Activated naive CD8-positive, alpha-beta T cell treated with anti-CD3 and anti-CD28 coated beads, Interleukin-2, amount 50 U/mL, for 24 hours (primary cell): ENCODE results near the gene MRPS22.
"Not testable (repeated sequence)": the region's sequence is repeated elsewhere in the genome, so short reads cannot be mapped to it uniquely, and the experiment has no call there.

ENCODE experiments used
- ATAC-seq: fragments of 150-1000 bp; cut with Tn5 transposase; one replicate; pipeline ENCODE4 v1.10.0; 2021
- DNase-seq: peaks from one replicate; pipeline ENCODE4 v3.0.0; 2021
- H3K27ac Mint-ChIP-seq: one replicate; pipeline ENCODE4 v1.8.0; 2021; ENCODE audit warnings: mild to moderate bottlenecking, mixed read lengths
- H3K27me3 Mint-ChIP-seq: one replicate; pipeline ENCODE4 v1.8.0; 2021; ENCODE audit warnings: mixed read lengths
- H3K36me3 Mint-ChIP-seq: one replicate; pipeline ENCODE4 v1.8.0; 2021; ENCODE audit warnings: low read depth, mixed read lengths
- H3K4me1 Mint-ChIP-seq: one replicate; pipeline ENCODE4 v1.8.0; 2021; ENCODE audit warnings: mixed read lengths
- H3K4me3 Mint-ChIP-seq: one replicate; pipeline ENCODE4 v1.8.0; 2021; ENCODE audit warnings: mild to moderate bottlenecking, moderate library complexity, mixed read lengths
- H3K9me3 Mint-ChIP-seq: one replicate; pipeline ENCODE4 v1.8.0; 2021; ENCODE audit warnings: mixed read lengths

The MRPS22 gene

GRCh38 chr3:139382291-139382690, 38.5 kb downstream of the MRPS22 start:
- DNase-seq, H3K4me3 Mint-ChIP-seq, ATAC-seq, H3K27me3 Mint-ChIP-seq, H3K9me3 Mint-ChIP-seq: not testable (repeated sequence)
- peaks cover 43% of the 10 kb centered on the region for H3K36me3 Mint-ChIP-seq
- peaks cover 48% of the 10 kb centered on the region for H3K4me1 Mint-ChIP-seq
- H3K27ac Mint-ChIP-seq: peak overlapping the region; percentile 20

DNA sequence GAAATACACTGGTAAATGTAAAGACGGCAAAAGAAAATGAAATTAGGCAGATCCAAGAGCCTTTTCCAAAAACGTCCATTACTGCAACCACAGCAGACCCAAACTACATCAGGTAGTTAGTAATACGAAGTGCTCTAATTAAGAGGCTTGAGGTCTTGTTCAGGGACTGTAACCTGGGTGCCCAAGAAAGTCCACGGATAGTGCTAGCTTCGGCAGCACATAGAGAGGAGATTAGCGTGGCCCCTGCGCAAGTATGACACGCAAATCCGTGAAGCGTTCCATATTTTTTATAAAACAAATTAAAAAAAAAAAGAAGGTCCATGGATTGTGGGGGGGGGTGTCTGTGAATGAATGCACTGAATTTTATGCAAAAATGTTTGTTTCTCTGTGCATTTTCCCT, 44.3 kb downstream of the MRPS22 start:
- H3K27ac Mint-ChIP-seq: no peak overlapping the region
- no peaks in the 10 kb centered on the region for H3K9me3 Mint-ChIP-seq
- no peaks in the 10 kb centered on the region for H3K27me3 Mint-ChIP-seq
- no peak for ATAC-seq
- peak overlapping the region; percentile 96 for H3K4me3 Mint-ChIP-seq
- no peak for DNase-seq
- peaks cover 5% of the 10 kb centered on the region for H3K36me3 Mint-ChIP-seq
- H3K4me1 Mint-ChIP-seq: peaks cover 50% of the 10 kb centered on the region

GRCh38 chr3:139388821-139389551, 45.2 kb downstream of the MRPS22 start:
- ATAC-seq: peak; percentile 26
- peaks cover 1% of the 10 kb centered on the region for H3K36me3 Mint-ChIP-seq
- peak overlapping the region; percentile 99 for H3K27ac Mint-ChIP-seq
- no peaks in the 10 kb centered on the region for H3K27me3 Mint-ChIP-seq
- H3K4me1 Mint-ChIP-seq: peaks cover 47% of the 10 kb centered on the region
- DNase-seq: no peak
- H3K9me3 Mint-ChIP-seq: no peaks in the 10 kb centered on the region
- H3K4me3 Mint-ChIP-seq: peak overlapping the region; percentile 96

DNA sequence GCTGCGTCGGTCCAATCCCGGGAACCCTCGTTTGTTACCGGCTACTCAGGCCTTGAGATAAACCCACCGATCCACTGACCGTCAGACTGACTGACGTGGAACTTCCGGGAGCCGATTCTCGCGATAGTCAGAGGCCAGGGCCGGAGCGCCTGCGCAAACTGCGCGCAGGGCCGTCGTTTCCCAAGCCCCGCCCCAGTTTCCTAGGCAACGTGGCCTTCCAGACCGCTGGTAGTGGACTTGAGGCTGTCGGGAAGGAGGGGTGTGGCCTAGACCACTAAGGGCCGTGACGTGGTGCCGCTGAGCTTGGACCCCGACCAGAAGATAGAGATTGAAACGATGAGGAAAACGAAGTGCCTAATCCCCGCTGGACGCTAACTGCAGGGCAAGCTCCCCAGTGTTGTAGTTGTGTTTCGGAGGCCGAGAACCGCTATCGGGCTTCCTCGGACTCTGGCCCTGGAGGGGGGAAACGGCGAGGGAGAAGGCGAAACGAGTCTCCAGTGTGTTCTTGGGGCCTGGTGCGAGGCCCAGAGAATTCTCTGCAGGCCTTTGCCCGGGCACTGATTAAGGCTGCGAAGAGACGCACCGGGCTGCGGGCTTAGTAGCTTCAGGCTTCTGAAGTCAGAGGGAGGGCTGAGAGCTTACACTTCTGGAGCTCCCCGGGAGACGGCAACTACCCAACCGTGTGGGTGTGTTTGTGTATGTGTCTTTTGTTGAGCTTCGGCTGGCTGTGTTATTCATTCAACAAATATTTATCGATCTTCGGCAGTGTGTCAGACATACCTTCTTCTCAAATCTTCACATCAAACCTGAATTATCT, 45.9 kb downstream of the MRPS22 start, which contains the start of gene COPB2:
TSS of gene COPB2 (minus strand) at position 96 of the 817 bp plus-strand sequence. CDS start 97 bp downstream, outside the sequence.
- DNase-seq: peak; percentile 99
- Mint-ChIP-seq H3K9me3 (no peaks in the 10 kb centered on the region), H3K27ac (peak within 1 kb of the TSS; percentile 99), H3K4me3 (peak within 1 kb of the TSS; percentile 96), H3K4me1 (peaks cover 47% of the 10 kb centered on the region), H3K36me3 (peaks cover 1% of the 10 kb centered on the region), H3K27me3 (no peaks in the 10 kb centered on the region)
- peak; percentile 97 for ATAC-seq

- ATAC-seq: no peak
- H3K4me3 Mint-ChIP-seq: no peak overlapping the region
Observed at GRCh38 chr3:139394116-139394515, 50.3 kb downstream of the MRPS22 start.

GRCh38 chr3:139396707-139397106, 52.9 kb downstream of the MRPS22 start:
- H3K4me3 Mint-ChIP-seq: no peak overlapping the region
- H3K4me1 Mint-ChIP-seq: no peaks in the 10 kb centered on the region
- H3K27ac Mint-ChIP-seq: no peak overlapping the region
- H3K36me3 Mint-ChIP-seq: peaks cover 9% of the 10 kb centered on the region
- peaks cover 12% of the 10 kb centered on the region for H3K9me3 Mint-ChIP-seq
- DNase-seq (no peak), ATAC-seq (no peak)
- H3K27me3 Mint-ChIP-seq: no peaks in the 10 kb centered on the region

More at GRCh38 chr3:139394116-139394515, 50.3 kb downstream of the MRPS22 start:
- H3K27me3 Mint-ChIP-seq: no peaks in the 10 kb centered on the region
- H3K36me3 Mint-ChIP-seq: peaks cover 1% of the 10 kb centered on the region
- peaks cover 15% of the 10 kb centered on the region for H3K4me1 Mint-ChIP-seq
- no peak overlapping the region for H3K27ac Mint-ChIP-seq
- H3K9me3 Mint-ChIP-seq: no peaks in the 10 kb centered on the region
- DNase-seq: no peak

- Mint-ChIP-seq H3K9me3 (peaks cover 38% of the 10 kb centered on the region), H3K36me3 (peaks cover 23% of the 10 kb centered on the region)
- not testable (repeated sequence) for ATAC-seq, H3K27me3 Mint-ChIP-seq, DNase-seq, H3K4me1 Mint-ChIP-seq, H3K27ac Mint-ChIP-seq, H3K4me3 Mint-ChIP-seq
Observed at GRCh38 chr3:139401155-139401554, 57.3 kb downstream of the MRPS22 start.
